ENCODE data around the gene GPER1.
"Not testable (repeated sequence)": the region's sequence is repeated elsewhere in the genome, so short reads cannot be mapped to it uniquely, and the experiment has no call there.

Gene GPER1

DNA sequence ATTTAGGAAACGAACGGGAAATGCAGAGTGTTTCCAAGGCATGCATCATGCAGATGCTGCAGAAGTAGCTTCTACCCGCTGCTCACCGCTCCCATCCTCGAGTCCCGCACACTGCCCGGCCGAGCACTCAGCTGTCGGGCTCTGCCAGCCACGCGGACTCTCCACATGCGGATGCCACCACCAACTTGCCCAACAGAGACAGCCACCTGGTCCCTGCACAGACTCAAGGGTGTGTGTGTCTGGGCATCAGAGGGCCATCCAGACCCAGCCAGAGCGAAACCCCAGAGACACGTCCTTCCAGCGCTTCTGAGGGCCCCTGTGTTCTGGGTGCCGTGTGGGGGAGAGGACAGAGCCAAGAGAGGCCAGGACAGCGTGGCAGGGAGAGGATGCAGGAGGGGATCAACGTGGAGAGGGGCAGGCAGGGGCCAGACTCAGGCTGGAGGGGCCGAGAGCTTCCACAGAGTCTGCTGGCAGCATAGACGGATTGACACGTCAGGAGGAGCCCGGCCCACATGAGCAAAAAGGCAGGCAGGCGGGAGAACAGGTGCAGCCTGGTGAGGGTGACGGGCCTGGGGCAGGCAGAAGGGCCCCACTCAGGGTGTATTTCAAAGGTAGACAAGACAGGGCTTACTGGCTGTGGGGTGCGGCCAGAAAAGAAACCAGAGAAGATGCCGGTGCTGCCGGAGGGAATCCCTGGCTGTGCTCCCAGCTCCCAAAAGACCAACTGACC lies 18.3 kb downstream of the GPER1 start:
- no peak for DNase-seq

- no peak for DNase-seq
These were observed 19.0 kb downstream of the GPER1 start for GRCh38 chr7:1106793-1107421.

- DNase-seq: no peak
These were observed 20.5 kb downstream of the GPER1 start for GRCh38 chr7:1108264-1108920.

GRCh38 chr7:1109581-1110310 lies 21.8 kb downstream of the GPER1 start:
- no peak for DNase-seq

GRCh38 chr7:1110358-1110757 lies 22.4 kb downstream of the GPER1 start:
- no peak for DNase-seq

DNA sequence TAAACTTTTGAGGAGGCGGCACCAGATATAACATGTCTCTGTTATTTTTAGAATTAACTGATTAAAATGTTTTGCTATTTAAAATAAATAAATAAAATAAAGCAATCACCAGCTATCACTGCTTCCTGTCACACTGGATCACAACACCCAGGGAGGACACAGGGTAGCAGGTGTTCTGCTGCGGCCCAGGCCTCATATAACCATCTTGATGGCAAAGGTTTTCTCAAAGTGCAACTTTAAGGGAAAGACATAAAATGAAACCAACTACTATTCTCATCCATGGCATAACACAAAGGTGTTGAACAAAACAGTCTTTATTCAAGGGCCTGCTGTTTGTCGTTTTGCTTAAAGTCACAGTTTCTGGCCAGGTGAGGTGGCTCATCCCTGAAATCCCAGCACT lies 23.2 kb downstream of the GPER1 start:
- DNase-seq: no peak

- no peak for DNase-seq
These were observed 24.2 kb downstream of the GPER1 start for GRCh38 chr7:1112109-1112508.

- no peak for DNase-seq
These were observed 25.0 kb downstream of the GPER1 start for GRCh38 chr7:1112625-1113547.

- DNase-seq: no peak
These were observed 25.6 kb downstream of the GPER1 start for GRCh38 chr7:1113548-1113885.

GRCh38 chr7:1114088-1114487 lies 26.2 kb downstream of the GPER1 start:
- DNase-seq: no peak

DNA sequence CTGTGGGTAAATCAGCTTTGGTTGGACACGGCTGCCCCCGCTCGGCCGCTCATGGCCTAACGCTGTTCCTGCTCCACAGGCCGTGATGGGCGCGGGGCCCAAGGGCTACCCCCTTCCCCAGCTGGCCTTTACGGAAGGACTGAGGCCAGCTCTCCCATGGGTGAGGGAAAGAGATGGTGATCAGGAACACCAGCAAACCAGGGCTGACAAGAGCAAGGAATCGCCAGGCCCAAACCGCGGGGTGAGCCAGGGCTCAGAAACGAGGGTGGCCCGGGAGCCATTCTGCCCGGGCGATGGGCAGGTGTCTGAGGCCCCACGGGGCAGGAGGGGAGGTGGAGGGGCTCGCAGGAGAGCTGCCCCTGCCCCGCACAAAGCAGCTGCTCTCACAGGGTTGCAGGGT lies 26.6 kb downstream of the GPER1 start:
- no peak for DNase-seq

GRCh38 chr7:1115171-1116045 lies 27.5 kb downstream of the GPER1 start:
- DNase-seq: not testable (repeated sequence)

- not testable (repeated sequence) for DNase-seq
These were observed 28.6 kb downstream of the GPER1 start for GRCh38 chr7:1116383-1117008.

- DNase-seq: no peak
These were observed 29.5 kb downstream of the GPER1 start for GRCh38 chr7:1117321-1117928.

- no peak for DNase-seq
These were observed 31.3 kb downstream of the GPER1 start for GRCh38 chr7:1119201-1119600.

DNA sequence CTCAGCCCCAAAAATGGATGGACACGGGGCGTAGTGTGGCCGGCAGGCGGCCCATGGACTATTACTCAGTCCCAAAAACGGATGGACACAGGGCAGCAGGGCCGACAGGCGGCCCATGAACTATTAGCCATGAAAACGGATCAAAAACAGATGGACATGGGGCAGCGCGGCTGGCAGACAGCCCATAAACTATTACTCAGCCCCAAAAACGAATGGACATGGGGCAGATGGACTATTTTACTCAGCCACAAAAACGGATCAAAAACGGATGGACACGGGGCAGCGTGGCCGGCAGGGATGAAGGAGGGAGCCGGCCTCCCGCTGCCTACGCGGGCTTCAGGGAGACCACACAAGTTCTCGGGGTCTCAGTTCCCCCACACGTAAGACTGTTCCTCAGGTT lies 32.9 kb downstream of the GPER1 start:
- no peak for DNase-seq

- DNase-seq: no peak
These were observed 33.6 kb downstream of the GPER1 start for GRCh38 chr7:1121476-1121875.

- no peak for DNase-seq
These were observed 34.2 kb downstream of the GPER1 start for GRCh38 chr7:1121886-1122831.

DNA sequence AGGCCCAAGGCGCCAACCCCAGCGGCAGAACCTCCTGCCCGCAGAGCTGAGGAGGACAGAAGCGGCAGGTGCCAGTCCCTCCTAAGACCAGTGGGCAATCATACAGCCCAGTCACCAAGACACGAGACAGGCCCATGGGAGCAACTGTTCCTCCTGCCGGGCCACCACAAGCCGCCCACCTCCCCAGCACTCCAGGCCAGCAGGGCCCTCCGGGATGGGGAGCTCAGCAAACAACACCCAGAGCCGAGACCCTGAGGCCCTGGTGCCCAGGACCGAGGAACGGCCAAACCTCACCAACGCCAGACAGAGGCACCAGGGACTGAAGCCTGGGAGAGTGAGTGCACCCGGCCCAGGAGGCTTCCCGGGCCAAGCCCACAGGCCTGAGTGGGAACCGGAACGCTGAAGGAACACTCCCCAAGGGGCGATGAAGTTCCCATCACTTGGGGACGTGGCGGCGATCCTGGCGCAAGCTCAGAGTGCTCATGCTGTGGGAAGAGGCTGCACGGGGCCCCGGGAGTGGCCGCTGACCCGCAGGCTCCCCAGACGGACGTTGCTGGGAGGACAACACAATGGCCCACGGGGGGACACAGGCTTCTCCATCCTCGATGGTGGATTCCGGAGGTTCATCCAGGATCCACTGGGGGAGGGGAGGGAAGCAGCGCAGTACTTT lies 35.1 kb downstream of the GPER1 start:
- DNase-seq: no peak
